Endothelial cell of umbilical vein (primary cell): Measurements from ENCODE around the gene AJM1. TPM values are rescaled to one million over a fixed set of nuclear protein-coding genes. Genes with fewer than 3 reads are reported as not detected.

Experiments
- BruUV-seq: library from RNA; stranded (reverse); fragments of 400-500 nt; replicated peaks from 2 replicates; lab custom pipeline; 2021; lab: Mats Ljungman, UMichigan
- CTCF ChIA-PET: fragments of 300-600, 350-600 bp; sonication (Branson Sonifier 250); formaldehyde crosslinking; loops from one replicate; lab custom pipeline; 2021; ENCODE audit warnings: antibody characterized with exemption, inconsistent platforms; lab: Charles Lee
- POLR2A ChIA-PET: fragments of 300-600, 350-600 bp; sonication (Branson Sonifier 250); formaldehyde crosslinking; loops from one replicate; lab custom pipeline; 2021; ENCODE audit warnings: antibody characterized with exemption, inconsistent platforms; lab: Charles Lee
- DNase-seq: peaks from one replicate; pipeline ENCODE4 v3.0.0-alpha.2; 2011; ENCODE audit warnings: low read depth, low spot score
- FAIRE-seq: peaks from 2 replicates; lab custom pipeline; 2011; peaks lifted over from hg19 to GRCh38; lab: Jason Lieb, UNC
- H2AFZ ChIP-seq: 2 replicates; pipeline ENCODE4 v1.6.0; 2012; ENCODE audit warnings: low read depth, low read length, control low read depth, inconsistent platforms
- H3K27ac ChIP-seq: 2 replicates; pipeline ENCODE4 v1.5.1; 2011; ENCODE audit warnings: low read depth, mild to moderate bottlenecking, control low read depth, low read length, moderate library complexity; ENCODE audit not compliant: insufficient read depth
- H3K27me3 ChIP-seq, 2 experiments: 2 replicates each; pipeline versions ENCODE4 v1.6.0 to v1.6.1; 2011; ENCODE audit warnings: low read length in 2 of 2, mixed read lengths in 1 of 2; ENCODE audit not compliant: control insufficient read depth in 2 of 2, insufficient read depth in 2 of 2
- H3K36me3 ChIP-seq, 2 experiments: 2 replicates in 1 of 2; 3 replicates in 1 of 2; pipeline ENCODE4 v1.5.1; 2011; ENCODE audit warnings: low read length in 2 of 2, mild to moderate bottlenecking in 1 of 2, moderate library complexity in 1 of 2; ENCODE audit not compliant: control insufficient read depth in 2 of 2, insufficient read depth in 2 of 2; ENCODE audit errors: extremely low read depth in 1 of 2
- H3K4me1 ChIP-seq: 3 replicates; pipeline ENCODE4 v1.5.1; 2011; ENCODE audit warnings: mild to moderate bottlenecking, low read length; ENCODE audit not compliant: control insufficient read depth, insufficient read depth; ENCODE audit errors: extremely low read depth
- H3K4me2 ChIP-seq: 2 replicates; pipeline ENCODE4 v1.6.1; 2011; ENCODE audit warnings: low read length, control low read depth, mixed read lengths; ENCODE audit not compliant: insufficient read depth
- H3K4me3 ChIP-seq, 3 experiments: fragments of 200-600 bp in 1 of 3; sonication (generic), shearing (Covaris generic) in 1 of 3; replicated peaks in 1 of 3; 2 replicates each; pipeline ENCODE4 v1.5.1; 2011 to 2016; ENCODE audit warnings: control low read depth in 3 of 3, low read length in 3 of 3, mild to moderate bottlenecking in 2 of 3, inconsistent platforms in 1 of 3, low read depth in 1 of 3, moderate library complexity in 1 of 3; ENCODE audit not compliant: insufficient read depth in 1 of 3
- H3K79me2 ChIP-seq: 2 replicates; pipeline ENCODE4 v1.6.0; 2012; ENCODE audit warnings: low read length, inconsistent platforms; ENCODE audit not compliant: control insufficient read depth, insufficient read depth
- H3K9ac ChIP-seq: replicated peaks from 2 replicates; pipeline ENCODE3; 2011; ENCODE audit warnings: low read length, control low read depth; ENCODE audit not compliant: insufficient read depth; ENCODE audit errors: extremely low read depth
- H3K9me1 ChIP-seq: replicated peaks from 3 replicates; pipeline ENCODE4 v1.6.0; 2011; ENCODE audit warnings: mild to moderate bottlenecking, low read length; ENCODE audit not compliant: control insufficient read depth, insufficient read depth; ENCODE audit errors: extremely low read depth
- H3K9me3 ChIP-seq: replicated peaks from 2 replicates; pipeline ENCODE4 v1.5.1; 2012; ENCODE audit warnings: low read length, inconsistent platforms; ENCODE audit not compliant: control insufficient read depth, insufficient read depth
- H4K20me1 ChIP-seq: replicated peaks from 2 replicates; pipeline ENCODE3; 2011; ENCODE audit warnings: mild to moderate bottlenecking, low read length; ENCODE audit not compliant: control insufficient read depth, insufficient read depth; ENCODE audit errors: extremely low read depth
- CTCF ChIP-seq, 2 donors: IDR thresholded peaks; 1 replicate in 1 of 2; 2 replicates in 1 of 2; pipeline ENCODE4 v1.5.1; 2011; ENCODE audit warnings: low read length in 2 of 2, mild to moderate bottlenecking in 2 of 2, moderate library complexity in 2 of 2, control low read depth in 1 of 2, inconsistent platforms in 1 of 2, low read depth in 1 of 2; ENCODE audit not compliant: insufficient read depth in 1 of 2; ENCODE audit errors: extremely low read depth in 1 of 2
- EZH2 ChIP-seq: IDR thresholded peaks from 2 replicates; pipeline ENCODE4 v1.6.1; 2012; ENCODE audit warnings: borderline replicate concordance, low read depth, mild to moderate bottlenecking, moderate library complexity, low read length, inconsistent platforms; ENCODE audit not compliant: severe bottlenecking
- FOS ChIP-seq: IDR thresholded peaks from 2 replicates; pipeline ENCODE4 v1.6.1; 2011; ENCODE audit warnings: mild to moderate bottlenecking, low read length, moderate library complexity, borderline replicate concordance; ENCODE audit not compliant: insufficient read depth
- GATA2 ChIP-seq: IDR thresholded peaks from 2 replicates; pipeline ENCODE4 v1.7.0; 2011; ENCODE audit warnings: low read depth, mild to moderate bottlenecking, moderate library complexity, mixed read lengths, low read length; ENCODE audit not compliant: insufficient read length, insufficient read depth
- JUN ChIP-seq: IDR thresholded peaks from 2 replicates; pipeline ENCODE4 v1.6.1; 2011; ENCODE audit warnings: borderline replicate concordance, low read depth; ENCODE audit not compliant: insufficient read length, insufficient read depth
- MYC ChIP-seq: IDR thresholded peaks from one replicate; pipeline ENCODE4 v1.6.1; 2011; ENCODE audit warnings: mild to moderate bottlenecking, low read depth, low read length
- POLR2A ChIP-seq: IDR thresholded peaks from 2 replicates; pipeline ENCODE4 v1.6.1; 2012; ENCODE audit warnings: low read depth, mild to moderate bottlenecking, control low read depth, low read length
- POLR2AphosphoS5 ChIP-seq: IDR thresholded peaks from 2 replicates; pipeline ENCODE4 v1.6.1; 2012; ENCODE audit warnings: low read depth, mild to moderate bottlenecking, control low read depth, low read length, moderate library complexity; ENCODE audit not compliant: insufficient read depth
- dilution Hi-C: fragments of 300-500 bp; cut with MboI; formaldehyde crosslinking; loops from one replicate; pipeline ENCODE4 v1.15.0; 2019; ENCODE audit warnings: low sequenced_read_pairs; ENCODE audit not compliant: extremely low pct_ligation_motif_present
- intact Hi-C: fragments of 100-400 bp; cut with micrococcal nuclease; formaldehyde crosslinking; loops from one replicate; pipeline ENCODE4 v1.10.0; 2022
- polyA plus RNA-seq, 4 experiments: library from polyadenylated mRNA; depleted of rRNA in 3 of 4; stranded (reverse) in 3 of 4; unstranded in 1 of 4; fragments of >200 nt; gene quantifications; 2 replicates each; pipeline versions ENCODE4 v1.2.1 to v1.2.3, GENCODE V29; 2011 to 2012; ENCODE audit warnings: missing spikeins in 1 of 4
- total RNA-seq: library from RNA; stranded (reverse); gene quantifications from 2 replicates; pipeline ENCODE4 v1.2.3, GENCODE V29; 2021
- TF ChIP-seq, protein P1 (sequence below): IDR thresholded peaks from 2 replicates; pipeline ENCODE4 v1.6.1; 2011; ENCODE audit not compliant: insufficient read depth, insufficient read length

AJM1 gene
- total and polyA plus RNA-seq, 2 donors (not counting 3 experiments of a cell fraction or from before 2014, with no cell fraction given) = 0.30 to 1.3 TPM

GRCh38 chr9:136831002-136831719 is 11.1 kb upstream of the AJM1 start:
- dilution Hi-C loops = no loop called here
- DNase-seq (no peak), FAIRE-seq (no peak)
- no peaks in the 10 kb centered on the region for H3K9me3 ChIP-seq
- H3K4me3 ChIP-seq = no peak overlapping the region
- no peak overlapping the region for H3K4me2 ChIP-seq
- H3K27me3 ChIP-seq = no peaks in the 10 kb centered on the region
- H2AFZ ChIP-seq = no peak overlapping the region
- ChIA-PET CTCF (interaction anchor here (2.8 kb wide), 1 partner anchor 11 kb away, joined by 11 read pairs; the partner anchor contains the start of gene AJM1), POLR2A (no interaction called here)
- intact Hi-C loops = no loop called here
- H4K20me1 ChIP-seq = no peaks in the 10 kb centered on the region
- no peaks in the 10 kb centered on the region for H3K79me2 ChIP-seq
- no peaks in the 10 kb centered on the region for H3K4me1 ChIP-seq
- H3K9me1 ChIP-seq = no peaks in the 10 kb centered on the region
- TF ChIP-seq CTCF (IDR thresholded peaks at IDR 0.05; ENCODE audit: extremely low read depth in 1 of 2, insufficient read depth in 1 of 2, low read depth in 1 of 2, low read length in 2 of 2) (no peak), EZH2 (no peak), JUN (no peak), MYC (no peak), GATA2 (no peak), POLR2AphosphoS5 (no peak), POLR2A (no peak), FOS (no peak)
- TF ChIP-seq, protein P1, sequence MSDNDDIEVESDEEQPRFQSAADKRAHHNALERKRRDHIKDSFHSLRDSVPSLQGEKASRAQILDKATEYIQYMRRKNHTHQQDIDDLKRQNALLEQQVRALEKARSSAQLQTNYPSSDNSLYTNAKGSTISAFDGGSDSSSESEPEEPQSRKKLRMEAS = no peak
- no peak overlapping the region for H3K9ac ChIP-seq
- no TSS peak for BruUV-seq
- no peak overlapping the region for H3K27ac ChIP-seq
- peaks cover 11 to 34% of the 10 kb centered on the region in 2 experiments for H3K36me3 ChIP-seq
